ENCODE data around the gene DNAI7.
A peak's percentile ranks its signal among the peaks of the same experiment; 100 is the strongest.

Gene DNAI7

DNA sequence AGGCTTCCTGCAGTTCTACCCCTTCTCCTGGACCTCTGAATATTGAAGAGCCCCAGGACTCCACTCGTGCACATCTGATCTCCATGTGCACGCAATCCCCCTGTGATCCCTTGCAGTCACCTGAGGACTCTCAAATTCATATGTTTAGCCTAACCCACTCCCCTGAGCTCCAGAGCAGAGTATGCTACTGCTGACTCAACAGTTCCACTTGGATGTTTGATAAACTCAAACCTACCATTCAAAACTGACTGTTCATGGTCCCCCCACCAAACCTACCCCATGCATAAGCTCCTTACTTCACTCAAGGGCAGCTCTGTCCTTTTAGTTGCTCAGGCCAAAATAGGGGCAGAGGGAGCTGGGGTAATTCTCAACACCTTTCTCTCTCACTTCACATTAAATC is 96.0 kb downstream of the DNAI7 start:
- DNase-seq = no peak

DNA sequence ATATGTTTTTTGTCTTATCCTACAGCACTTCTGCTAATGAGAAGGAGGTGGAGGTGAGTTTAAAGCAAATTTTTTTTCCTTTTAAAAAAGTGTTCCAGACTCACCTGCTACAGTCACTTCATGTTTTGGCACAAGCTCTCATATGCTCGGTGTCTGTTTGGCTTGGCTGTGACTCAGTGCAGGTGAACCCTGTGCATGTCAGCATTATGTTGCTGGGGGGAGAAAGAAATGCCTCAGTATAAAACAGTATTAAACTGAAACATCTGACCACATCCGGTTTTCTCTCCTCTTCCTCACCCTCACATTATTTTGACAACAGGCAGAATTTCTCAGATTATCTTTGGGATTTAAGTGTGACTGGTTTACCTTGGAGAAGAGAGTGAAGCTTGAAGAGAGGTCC is 105.2 kb downstream of the DNAI7 start:
- peak; percentile 8 for DNase-seq

DNA sequence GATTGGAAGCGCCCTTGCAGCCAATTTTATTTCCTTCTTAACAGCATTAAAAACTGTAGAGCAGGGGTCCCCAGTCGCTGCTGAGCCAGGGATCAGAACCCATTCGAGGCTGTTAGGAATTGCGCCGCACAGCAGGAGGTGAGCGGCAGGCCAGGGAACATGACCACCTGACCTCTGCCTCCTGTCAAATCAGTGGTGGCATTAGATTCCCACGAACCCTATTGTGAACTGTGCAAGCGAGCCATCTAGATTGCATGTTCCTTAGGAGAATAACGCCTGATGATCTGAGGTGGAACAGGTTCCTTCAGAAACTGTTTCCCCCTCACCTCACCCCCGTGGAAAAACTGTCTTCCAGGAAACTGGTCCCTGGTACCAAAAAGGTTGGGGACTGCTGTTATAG is 107.4 kb downstream of the DNAI7 start:
- no peak for DNase-seq

GRCh38 chr12:25084816-25085215 is 110.1 kb downstream of the DNAI7 start:
- DNase-seq = no peak

DNA sequence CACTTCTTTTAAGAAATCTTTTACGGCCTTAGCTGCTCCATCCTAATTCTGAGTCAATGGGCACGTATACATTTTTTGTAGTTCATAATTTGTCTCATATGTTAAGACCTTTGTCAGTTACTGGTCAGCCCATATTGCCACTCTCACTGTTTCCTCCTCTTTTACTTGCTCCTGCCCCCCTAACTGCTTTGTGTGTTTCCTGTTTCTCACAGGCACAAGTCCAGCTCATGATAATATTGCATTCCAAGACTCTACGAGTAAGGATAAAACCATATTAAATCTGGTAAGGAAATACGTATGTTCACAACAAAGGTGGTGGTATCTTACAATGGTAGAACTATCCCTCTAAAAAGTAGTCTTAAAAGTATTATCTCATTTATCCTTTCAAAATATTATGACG is 111.7 kb downstream of the DNAI7 start:
- no peak for DNase-seq

DNA sequence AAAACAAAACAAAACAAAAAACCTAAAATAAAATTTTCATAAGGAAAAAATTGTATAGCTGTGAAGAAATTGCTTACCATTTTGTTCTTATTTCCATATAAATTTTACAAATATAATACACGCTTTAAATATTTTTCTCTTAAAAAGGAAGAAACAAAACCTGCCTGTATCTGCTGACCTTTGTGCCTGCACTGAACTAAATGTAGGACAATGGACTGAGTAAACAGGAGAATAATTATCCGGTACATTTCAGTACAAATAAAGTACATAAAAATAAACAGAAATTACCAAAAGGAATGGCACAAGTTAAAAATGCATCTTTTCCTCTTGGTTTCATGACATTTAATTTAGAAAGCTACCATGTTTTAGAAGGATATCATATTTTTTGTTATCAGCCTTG is 112.3 kb downstream of the DNAI7 start:
- no peak for DNase-seq

DNA sequence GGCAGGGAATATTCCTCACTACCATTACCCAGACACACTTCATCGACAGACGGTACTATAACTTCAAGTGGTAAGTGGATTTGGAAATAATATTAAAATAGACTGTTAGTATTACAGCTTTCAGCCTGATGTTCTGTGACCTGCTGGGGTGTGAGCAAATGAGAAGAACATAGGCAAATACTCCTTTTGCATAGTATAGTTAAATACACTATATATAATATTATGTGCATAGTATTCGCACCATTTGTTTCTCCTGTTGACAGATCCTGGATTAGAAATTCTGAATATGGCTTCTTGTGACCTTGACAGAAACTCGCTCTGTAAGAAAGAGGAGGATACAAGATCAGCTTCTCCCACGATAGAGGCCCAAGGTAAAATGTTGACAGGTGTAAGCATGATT is 115.6 kb downstream of the DNAI7 start:
- DNase-seq = no peak

- DNase-seq = no peak
Observed at GRCh38 chr12:25074954-25075353, 120.0 kb downstream of the DNAI7 start.

DNA sequence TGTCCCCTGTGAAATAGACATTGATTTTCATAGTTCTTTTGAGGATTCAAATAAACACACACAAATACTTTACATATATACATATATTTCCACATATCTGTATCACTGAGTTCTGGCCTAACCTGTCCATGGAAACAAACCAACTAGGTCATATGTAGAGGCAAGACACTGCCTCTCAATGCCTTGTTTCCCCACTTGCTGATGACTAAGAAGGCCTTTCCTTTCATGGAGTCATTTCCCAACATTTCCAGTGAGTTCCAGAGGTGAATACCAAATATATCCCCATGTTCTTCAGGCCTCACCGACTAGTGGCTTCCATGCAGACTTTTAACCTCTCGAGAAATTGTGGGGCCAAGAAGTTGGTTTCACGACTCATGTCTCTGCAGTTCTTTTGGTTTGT is 120.8 kb downstream of the DNAI7 start:
- no peak for DNase-seq

DNA sequence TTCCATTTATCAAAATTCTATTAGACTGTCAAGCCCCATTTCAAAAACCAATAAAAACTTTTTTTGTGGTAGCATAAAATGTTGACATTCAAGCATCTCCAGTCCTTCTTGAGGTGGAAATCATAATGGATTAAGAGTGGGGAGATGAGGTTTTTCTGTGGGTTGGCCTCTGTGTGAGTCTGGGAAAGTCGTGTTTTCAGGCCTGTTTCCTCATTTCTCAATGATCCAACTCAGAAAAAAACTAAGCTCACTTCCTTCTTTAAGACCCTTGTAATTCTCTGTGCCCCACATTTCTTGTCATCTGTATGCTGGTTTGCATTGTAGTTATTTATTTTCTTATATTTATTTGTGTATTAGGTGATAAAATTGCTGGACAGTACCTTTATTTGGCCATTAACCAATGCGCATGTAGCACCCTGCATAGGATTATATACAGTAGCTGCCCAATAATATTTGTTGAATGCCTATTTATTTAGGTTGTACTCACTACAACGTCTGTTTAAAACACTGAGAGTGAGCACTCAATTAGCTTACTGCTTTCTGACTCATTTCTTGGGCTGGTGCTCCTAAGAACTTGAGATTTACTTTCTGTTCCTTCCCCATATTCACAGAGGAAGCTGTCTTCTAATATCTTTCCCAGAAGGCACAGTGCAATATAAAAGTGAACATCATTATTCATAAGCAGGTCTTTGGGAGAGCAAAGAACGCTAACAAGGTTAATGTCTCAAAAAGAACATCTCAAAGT is 121.9 kb downstream of the DNAI7 start:
- no peak for DNase-seq

DNA sequence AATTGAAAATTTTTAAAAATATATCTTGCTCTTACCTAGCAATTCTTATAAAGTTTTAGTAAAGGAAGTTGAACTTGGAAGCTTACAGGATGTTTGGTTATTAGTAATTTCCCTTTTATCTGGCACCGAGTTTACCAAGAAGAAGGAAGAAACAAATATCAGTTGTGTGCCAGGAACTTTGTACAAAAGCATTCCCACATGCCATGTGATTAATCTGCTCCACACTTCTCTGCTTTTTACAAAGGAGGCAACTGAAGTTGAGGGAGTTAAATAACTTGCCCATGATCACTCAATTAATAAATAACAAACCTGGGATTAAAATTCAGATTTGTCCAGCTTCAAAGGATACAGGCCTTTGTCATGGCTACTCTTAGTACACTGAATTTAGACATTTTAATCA is 123.6 kb downstream of the DNAI7 start:
- DNase-seq = no peak

GRCh38 chr12:25069224-25069623 is 125.7 kb downstream of the DNAI7 start:
- no peak for DNase-seq

DNA sequence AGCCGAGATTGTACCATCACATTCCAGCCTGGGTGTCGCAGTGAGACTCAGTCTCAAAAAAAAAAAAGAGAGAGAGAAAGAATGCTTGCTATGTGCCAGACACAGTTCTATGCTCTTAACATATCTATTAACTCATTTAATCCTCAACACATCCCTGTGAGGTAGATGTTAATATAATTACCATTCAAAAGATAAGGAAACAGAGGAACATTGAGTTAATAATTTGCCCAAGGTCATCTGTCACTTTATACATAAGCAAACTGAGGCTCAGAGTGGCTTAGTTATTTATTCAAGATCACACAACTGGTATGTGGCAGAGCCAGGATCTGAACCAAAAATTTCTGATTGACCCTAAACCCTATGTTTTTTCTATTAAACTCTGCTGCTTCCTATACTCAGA is 129.9 kb downstream of the DNAI7 start:
- no peak for DNase-seq

DNA sequence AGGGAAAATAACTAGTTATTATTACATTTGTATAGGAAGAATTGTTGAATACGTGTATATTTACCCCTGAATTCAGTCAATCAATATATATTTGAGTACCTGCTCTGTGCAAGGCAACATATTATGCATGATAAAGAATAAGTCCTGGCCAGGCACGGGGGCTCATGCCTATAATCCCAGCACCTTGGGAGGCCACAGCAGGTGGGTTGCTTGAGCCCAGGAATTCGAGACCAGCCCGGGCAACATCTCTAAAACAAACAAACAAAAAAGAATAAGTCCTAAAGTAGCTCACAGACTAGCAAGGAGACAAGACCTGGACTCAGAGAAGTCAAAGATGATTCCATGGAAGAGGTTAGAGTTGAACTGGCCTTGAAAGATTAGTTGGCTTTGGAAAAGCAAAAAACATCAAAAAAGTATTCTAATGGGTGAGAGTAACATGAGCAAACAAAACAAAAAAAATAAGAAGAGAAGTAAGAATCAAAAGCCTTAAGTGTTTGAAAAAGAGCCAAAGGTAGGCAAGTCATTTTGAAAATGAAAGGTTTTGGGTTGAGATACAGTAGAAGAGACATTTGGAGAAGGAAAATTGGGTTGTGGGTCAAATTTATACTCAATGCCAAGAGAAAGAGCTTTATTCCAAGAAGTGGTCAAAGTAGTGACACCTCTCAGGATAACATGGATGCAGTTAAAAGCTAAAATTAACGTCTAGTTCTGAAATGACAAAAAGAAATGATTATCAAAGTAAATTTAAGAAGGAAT is 130.9 kb downstream of the DNAI7 start:
- no peak for DNase-seq

GRCh38 chr12:25058658-25059058 is 136.3 kb downstream of the DNAI7 start:
- no peak for DNase-seq

Data from CD4-positive, alpha-beta T cell treated with Interleukin-10 for 1 hour (primary cell).